Measurements from ENCODE around the gene RCBTB2. TPM values are rescaled to one million over a fixed set of nuclear protein-coding genes. Genes with fewer than 3 reads are reported as not detected.
A peak's percentile ranks its signal among the peaks of the same experiment; 100 is the strongest.
"Not testable (repeated sequence)": the region's sequence is repeated elsewhere in the genome, so short reads cannot be mapped to it uniquely, and the experiment has no call there.

The RCBTB2 gene
- total RNA-seq (10 to 100 TPM in 1 of 2 donors, 1 to 10 TPM in 1; 10.0 to 12.2 TPM), polyA plus RNA-seq (ENCODE audit: insufficient read depth, low read depth, low replicate concordance) (15.6 TPM)
- long read RNA-seq, donor 1, transcript RCBTB2-201 (15 exons, 3,232 nt), result major isoform, 8 of 23 reads
- long read RNA-seq, donor 1, transcript RCBTB2-206 (12 exons, 2,984 nt), result minor isoform, 7 of 23 reads
- long read RNA-seq, donor 1, partial matches to known transcripts, result 6 of 23 reads
- long read RNA-seq, donor 1, other reads (novel, unspliced or antisense), result 0 of 23 reads
- long read RNA-seq, donor 2, transcript RCBTB2-201 (15 exons, 3,232 nt), result major isoform, 6 of 7 reads
- long read RNA-seq, donor 2, partial matches to known transcripts, result 0 of 7 reads
- long read RNA-seq, donor 2, other reads (novel, unspliced or antisense), result 0 of 7 reads

DNA sequence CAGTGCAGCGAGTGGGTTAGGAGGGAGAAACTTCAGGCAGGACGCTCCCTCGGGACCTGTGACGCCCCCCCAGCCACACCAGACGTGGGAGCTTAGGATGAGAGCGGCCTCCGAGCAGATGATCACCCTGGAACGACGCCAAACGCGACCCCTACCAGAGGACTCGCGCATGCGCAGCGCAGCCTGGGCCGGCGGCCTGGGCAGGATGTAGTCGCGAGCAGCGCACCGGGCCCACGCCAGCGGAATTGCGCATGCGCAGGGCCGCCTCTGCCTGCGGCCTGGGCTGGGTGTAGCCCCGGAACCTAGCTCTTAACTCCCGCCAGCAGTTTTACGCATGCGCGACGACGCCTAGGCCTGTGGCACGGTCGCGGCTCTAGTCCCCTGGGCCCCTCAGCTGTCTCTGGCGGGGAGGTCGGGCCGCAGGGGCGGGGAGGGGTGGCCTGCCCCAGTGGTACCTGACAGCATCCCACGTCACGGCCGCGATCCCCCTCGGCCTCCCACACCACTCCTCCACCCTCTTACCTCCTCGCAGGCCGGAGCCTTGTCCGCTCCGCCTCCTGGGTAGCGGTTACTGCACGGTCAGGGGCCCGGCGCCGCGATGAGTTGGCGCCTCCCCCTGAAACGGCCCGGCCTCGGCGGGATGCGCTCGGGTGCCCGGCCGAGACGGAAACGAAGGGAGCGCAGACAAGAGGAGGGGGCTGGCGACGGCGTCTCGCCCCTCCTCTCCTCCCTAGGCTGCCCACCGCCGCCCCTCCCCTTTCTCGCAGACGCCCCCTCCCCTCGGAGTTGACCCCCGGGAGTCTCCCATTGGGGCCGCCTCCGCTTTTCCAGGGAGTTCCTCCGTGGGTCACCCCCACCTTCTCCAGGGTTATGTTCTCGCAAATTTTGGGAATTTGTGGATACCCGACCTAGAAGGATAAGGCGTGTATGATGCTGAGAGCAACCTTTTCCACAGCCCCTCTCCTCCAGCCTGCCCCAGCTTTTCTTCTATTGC, at the start of gene RCBTB2:
TSS of gene RCBTB2 (minus strand) at position 575 of the 994 bp plus-strand sequence. CDS start 11,141 bp downstream, outside the sequence.
- TF ChIP-seq CTCF (IDR thresholded peaks at IDR 0.05) (no peak), POLR2A (IDR thresholded peaks at IDR 0.05) (peak; percentile 41)
- intact Hi-C loops (cut with DNase I; ENCODE audit: low total_unique reads), result no loop called here
- Histone ChIP-seq H3K9me3 (no peaks in the 10 kb centered on the region), H3K4me1 (no peaks in the 10 kb centered on the region), H3K36me3 (ENCODE audit: low read depth, missing control alignments) (no peaks in the 10 kb centered on the region), H3K4me3 (peak within 1 kb of the TSS; percentile 85 to 92), H3K27me3 (no peaks in the 10 kb centered on the region), H3K27ac (peak within 1 kb of the TSS; percentile 97)
- 1 to 2% methylated on average over 37 to 47 of the region's 84 CpGs for WGBS, 2 donors
- DNase-seq, result peak; percentile 98

- TF ChIP-seq CTCF (IDR thresholded peaks at IDR 0.05) (no peak), POLR2A (IDR thresholded peaks at IDR 0.05) (no peak)
- H3K4me1 ChIP-seq, result peaks cover 10% of the 10 kb centered on the region
- no peak overlapping the region for H3K4me3 ChIP-seq
- H3K36me3 ChIP-seq (ENCODE audit: low read depth, missing control alignments), result no peaks in the 10 kb centered on the region
- H3K9me3 ChIP-seq, result no peaks in the 10 kb centered on the region
- H3K27ac ChIP-seq, result no peak overlapping the region
- no peak for DNase-seq
- 85 to 86% methylated on average over 3 of the region's 3 CpGs for WGBS, 2 donors
- no peaks in the 10 kb centered on the region for H3K27me3 ChIP-seq
- intact Hi-C loops (cut with DNase I; ENCODE audit: low total_unique reads), result loop anchor here (10.0 kb wide), 1 partner anchor 247 kb away; no protein-coding TSS in a partner anchor
Measured at GRCh38 chr13:48582084-48582483, 49.2 kb upstream of the RCBTB2 start.

GRCh38 chr13:48580896-48581295, 48.0 kb upstream of the RCBTB2 start:
- no peak overlapping the region for H3K4me3 ChIP-seq
- H3K9me3 ChIP-seq, result no peaks in the 10 kb centered on the region
- H3K27ac ChIP-seq, result no peak overlapping the region
- H3K36me3 ChIP-seq (ENCODE audit: low read depth, missing control alignments), result no peaks in the 10 kb centered on the region
- no peaks in the 10 kb centered on the region for H3K27me3 ChIP-seq
- TF ChIP-seq POLR2A (IDR thresholded peaks at IDR 0.05) (no peak), CTCF (IDR thresholded peaks at IDR 0.05) (no peak)
- 71 to 78% methylated on average over 6 of the region's 6 CpGs for WGBS, 2 donors
- DNase-seq, result no peak
- H3K4me1 ChIP-seq, result peaks cover 4% of the 10 kb centered on the region
- intact Hi-C loops (cut with DNase I; ENCODE audit: low total_unique reads), result loop anchor here (10.0 kb wide), 1 partner anchor 246 kb away; no protein-coding TSS in a partner anchor

DNA sequence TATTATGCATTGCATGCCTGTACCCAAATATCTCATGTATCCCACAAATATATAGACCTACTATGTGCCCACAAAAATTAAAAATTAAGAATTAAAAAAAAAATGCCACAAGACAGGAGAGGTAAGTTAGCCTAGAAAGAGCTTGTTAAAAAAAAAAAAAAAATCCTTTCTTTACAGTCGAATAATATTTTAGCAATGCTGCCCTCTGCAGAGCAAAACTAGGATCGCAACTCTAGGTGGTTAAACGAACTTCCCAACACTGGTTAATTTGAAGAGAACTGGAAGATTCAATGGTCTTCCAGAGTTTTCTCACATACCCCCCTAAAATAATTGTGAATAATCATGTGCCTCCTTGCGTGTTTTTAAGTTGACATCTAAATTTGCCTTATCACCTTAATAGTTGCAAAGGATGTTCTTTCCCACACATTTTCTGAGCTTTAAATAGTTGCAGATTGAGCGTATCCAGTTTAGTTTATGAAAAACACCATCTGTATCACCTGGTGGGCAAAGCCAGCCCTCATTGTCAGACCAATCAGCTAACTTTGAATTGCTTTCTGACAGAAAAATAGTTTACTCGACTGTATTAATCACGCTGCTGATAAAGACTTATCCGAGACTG, 47.4 kb upstream of the RCBTB2 start:
- H3K4me1 ChIP-seq, result no peaks in the 10 kb centered on the region

GRCh38 chr13:48579919-48580180, 47.0 kb upstream of the RCBTB2 start:
- H3K4me3 ChIP-seq; H3K4me1 ChIP-seq; H3K9me3 ChIP-seq; H3K27me3 ChIP-seq; H3K36me3 ChIP-seq (ENCODE audit: low read depth, missing control alignments); H3K27ac ChIP-seq; DNase-seq: not testable (repeated sequence)
- intact Hi-C loops (cut with DNase I; ENCODE audit: low total_unique reads), result loop anchor here (10.0 kb wide), 2 partner anchors 175 to 245 kb away; no protein-coding TSS in a partner anchor
- 57 to 75% methylated on average over 1 of the region's 1 CpG for WGBS, 2 donors

More for the DNA sequence above, 47.4 kb upstream of the RCBTB2 start:
- intact Hi-C loops (cut with DNase I; ENCODE audit: low total_unique reads), result loop anchor here (10.0 kb wide), 1 partner anchor 245 kb away; no protein-coding TSS in a partner anchor
- Histone ChIP-seq H3K4me3 (no peak overlapping the region), H3K27me3 (no peaks in the 10 kb centered on the region), H3K27ac (no peak overlapping the region), H3K9me3 (no peaks in the 10 kb centered on the region), H3K36me3 (ENCODE audit: low read depth, missing control alignments) (no peaks in the 10 kb centered on the region)
- 47 to 49% methylated on average over 8 of the region's 8 CpGs for WGBS, 2 donors
- TF ChIP-seq POLR2A (IDR thresholded peaks at IDR 0.05), result no peak
- peak; percentile 66 to 85 (median 73) for TF ChIP-seq CTCF (IDR thresholded peaks at IDR 0.05)
- peak; percentile 91 for DNase-seq

All from testis (tissue), 5 donors.